ENCODE results near the gene ANAPC10.

DNA sequence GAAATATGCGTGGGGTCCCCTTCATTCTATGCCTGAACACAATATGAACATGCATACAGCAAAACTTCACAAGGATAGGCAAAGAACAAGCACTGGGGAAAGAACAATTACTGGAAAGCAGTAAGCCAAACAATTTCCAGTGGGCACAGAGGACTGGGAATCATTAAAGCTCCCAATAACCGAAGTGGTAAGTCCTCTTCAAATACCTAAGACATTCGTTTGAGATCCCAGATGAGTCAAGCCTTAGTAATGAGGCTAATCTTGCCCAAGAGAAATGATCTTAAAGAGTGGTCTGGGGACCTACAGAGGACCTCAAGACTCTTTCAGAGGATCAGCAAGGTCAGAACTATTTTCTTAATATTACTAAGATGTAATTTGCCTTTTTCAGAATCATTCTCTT, 28.6 kb downstream of the ANAPC10 start:
- no peak for TF ChIP-seq FOXP2 (optimal IDR thresholded peaks at IDR 0.05; ENCODE audit: borderline replicate concordance, extremely low read depth, extremely low read length, insufficient read depth)
- no peak for TF ChIP-seq TAF1 (IDR thresholded peaks at IDR 0.05; ENCODE audit: borderline replicate concordance, insufficient read depth, low read length)
- no peak for TF ChIP-seq POLR2AphosphoS5 (IDR thresholded peaks at IDR 0.05; ENCODE audit: low read depth, low read length)
- TF ChIP-seq, protein P1, sequence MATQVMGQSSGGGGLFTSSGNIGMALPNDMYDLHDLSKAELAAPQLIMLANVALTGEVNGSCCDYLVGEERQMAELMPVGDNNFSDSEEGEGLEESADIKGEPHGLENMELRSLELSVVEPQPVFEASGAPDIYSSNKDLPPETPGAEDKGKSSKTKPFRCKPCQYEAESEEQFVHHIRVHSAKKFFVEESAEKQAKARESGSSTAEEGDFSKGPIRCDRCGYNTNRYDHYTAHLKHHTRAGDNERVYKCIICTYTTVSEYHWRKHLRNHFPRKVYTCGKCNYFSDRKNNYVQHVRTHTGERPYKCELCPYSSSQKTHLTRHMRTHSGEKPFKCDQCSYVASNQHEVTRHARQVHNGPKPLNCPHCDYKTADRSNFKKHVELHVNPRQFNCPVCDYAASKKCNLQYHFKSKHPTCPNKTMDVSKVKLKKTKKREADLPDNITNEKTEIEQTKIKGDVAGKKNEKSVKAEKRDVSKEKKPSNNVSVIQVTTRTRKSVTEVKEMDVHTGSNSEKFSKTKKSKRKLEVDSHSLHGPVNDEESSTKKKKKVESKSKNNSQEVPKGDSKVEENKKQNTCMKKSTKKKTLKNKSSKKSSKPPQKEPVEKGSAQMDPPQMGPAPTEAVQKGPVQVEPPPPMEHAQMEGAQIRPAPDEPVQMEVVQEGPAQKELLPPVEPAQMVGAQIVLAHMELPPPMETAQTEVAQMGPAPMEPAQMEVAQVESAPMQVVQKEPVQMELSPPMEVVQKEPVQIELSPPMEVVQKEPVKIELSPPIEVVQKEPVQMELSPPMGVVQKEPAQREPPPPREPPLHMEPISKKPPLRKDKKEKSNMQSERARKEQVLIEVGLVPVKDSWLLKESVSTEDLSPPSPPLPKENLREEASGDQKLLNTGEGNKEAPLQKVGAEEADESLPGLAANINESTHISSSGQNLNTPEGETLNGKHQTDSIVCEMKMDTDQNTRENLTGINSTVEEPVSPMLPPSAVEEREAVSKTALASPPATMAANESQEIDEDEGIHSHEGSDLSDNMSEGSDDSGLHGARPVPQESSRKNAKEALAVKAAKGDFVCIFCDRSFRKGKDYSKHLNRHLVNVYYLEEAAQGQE (IDR thresholded peaks at IDR 0.05; ENCODE audit: insufficient read depth in 1 of 2, low read depth in 2 of 2, low read length in 2 of 2): no peak
